Measurements from ENCODE around the gene MEIKIN.

The MEIKIN gene, protein sequence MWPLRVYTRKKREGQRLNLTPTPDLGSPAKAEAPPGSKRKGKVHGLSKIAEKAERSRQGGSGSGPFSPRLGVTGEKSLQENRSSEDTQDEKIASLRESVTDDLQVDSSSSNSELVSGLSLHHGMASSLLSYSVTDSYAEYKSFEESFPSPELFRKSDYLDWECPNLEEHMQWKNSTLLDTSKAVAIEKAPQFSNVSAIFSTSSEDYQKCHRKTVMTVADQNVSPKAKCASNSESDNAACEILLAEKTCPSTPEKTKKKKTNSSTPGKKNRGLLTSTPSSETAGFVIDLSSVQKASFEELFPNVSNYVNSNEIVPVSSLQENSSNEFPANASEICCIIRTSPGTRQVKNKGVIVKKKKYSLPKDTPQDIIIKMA

DNA sequence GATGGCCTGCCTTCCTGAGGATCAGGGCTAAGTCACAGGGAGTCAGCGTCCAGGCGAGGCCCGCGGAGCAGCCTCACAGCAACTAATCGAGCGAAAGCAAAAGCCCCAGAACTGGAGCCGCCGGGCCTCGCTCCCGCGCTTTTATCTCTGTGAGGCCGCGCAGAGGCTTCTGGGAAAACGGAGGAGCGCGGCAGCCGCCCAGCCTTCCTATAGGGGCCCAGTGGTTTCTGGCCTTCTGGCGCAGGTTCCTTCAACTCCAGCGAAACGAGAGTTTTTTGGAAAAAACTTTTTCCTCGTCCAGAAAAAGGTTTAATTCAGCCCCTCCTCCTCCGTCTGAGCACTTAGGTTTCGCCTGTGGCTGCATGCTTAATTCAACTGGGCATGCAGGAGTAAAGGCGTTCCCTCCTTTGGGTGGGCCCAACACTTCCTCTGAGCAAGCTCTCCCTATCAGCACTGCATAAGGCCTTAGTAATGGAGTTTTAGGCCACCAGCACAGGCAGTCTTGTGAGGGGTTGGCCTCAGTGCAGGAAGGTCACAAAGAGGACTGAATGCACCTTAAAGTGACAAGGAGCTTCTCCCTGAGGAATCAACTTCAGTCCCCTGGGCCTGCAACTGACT lies at the start of gene MEIKIN:
MEIKIN (minus strand) TSS at position 113 of the 618 bp plus-strand sequence. CDS start 158 bp downstream, outside the sequence.
- DNase-seq = no peak

DNA sequence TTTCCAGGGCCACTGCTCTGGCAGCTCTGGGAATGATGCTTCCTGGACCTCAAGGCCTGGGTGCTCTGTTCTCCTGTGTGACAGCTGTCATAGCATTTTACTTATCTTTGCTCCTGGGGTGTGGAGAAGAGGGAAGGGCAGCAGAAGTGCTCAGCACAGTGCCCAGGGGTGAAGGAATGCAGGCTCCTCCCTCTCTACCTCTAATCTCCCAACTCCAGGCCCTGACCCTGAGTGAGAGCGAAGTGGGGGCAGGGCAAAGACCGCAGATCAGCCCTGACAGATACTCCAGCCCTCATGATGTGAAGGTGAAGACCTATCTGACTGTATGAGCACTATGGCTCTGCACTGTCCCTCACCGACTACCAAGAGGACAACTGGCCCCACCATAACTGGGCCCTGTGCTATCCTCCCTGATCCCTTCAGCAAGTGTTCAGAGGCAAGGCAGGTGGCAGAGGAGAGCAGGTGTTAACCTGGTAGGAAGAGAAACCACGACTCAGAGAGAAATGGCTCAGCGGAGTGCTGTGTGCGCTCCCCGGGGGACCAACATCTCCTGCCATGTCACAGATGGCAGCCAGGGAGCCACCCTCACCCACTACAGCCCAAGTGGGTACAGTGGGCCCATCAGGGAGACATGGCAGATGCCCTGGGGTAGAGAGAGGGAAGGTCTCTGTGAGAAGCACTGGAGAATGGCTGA lies 49.2 kb upstream of the MEIKIN start:
- no peak for DNase-seq

DNA sequence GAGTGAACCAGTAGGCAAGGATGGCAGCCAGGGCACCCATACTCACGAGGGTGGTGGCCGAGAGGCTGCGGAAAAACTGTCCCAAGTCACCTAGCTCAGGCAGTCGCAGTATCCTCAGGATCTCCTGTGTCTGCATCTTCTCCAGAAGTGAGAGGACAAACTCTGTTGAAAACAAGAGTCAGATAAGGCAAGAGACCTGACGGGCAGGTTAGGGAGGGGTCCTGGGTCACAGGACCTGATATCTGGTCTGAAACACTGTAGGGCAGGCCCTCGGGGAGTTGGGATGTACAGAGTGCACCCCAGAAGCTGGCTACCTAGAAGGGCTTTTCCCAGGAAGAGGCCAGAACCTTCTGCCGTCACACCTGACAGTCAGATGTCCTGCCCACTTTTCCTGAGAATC lies 48.6 kb upstream of the MEIKIN start:
- DNase-seq = no peak

DNA sequence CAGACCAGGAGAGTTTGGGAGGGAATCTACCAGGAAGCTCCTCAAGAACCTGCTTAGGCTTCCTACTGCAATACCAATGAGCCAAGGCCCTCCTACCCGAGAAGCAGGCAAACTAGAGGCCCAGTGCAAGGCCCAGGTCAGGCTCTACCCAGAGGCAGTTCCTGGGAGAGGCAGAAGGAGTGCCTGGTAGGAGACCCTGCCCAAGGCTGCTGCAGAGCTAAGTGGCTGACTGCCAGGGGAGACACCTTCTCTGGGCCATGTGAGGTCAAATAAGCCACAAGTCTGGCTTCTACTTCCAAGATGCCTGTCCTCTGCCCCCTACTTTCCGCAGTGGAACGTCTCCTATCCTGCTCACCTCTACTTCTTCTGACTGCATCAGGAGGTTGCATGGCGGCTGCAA lies 48.2 kb upstream of the MEIKIN start:
- no peak for DNase-seq

DNA sequence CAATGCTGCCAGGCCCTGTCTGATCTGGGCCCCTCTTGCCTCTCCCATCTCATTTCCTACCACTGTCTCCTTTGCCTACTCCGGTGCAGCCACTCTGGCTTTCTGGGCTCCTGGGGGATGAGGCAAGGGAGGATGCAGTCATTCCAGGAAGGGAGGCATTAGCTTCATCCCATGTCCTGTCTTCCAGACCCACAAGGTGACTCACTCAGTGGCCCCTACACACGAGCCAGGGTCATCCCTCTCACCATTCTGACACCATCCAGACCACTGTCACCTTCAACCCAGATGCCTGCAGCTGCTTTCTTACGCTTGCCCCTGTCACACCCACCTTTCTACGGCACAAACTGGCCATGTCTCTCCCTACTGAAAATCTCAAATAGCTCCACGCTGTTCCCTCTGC lies 46.9 kb upstream of the MEIKIN start:
- DNase-seq = no peak

DNA sequence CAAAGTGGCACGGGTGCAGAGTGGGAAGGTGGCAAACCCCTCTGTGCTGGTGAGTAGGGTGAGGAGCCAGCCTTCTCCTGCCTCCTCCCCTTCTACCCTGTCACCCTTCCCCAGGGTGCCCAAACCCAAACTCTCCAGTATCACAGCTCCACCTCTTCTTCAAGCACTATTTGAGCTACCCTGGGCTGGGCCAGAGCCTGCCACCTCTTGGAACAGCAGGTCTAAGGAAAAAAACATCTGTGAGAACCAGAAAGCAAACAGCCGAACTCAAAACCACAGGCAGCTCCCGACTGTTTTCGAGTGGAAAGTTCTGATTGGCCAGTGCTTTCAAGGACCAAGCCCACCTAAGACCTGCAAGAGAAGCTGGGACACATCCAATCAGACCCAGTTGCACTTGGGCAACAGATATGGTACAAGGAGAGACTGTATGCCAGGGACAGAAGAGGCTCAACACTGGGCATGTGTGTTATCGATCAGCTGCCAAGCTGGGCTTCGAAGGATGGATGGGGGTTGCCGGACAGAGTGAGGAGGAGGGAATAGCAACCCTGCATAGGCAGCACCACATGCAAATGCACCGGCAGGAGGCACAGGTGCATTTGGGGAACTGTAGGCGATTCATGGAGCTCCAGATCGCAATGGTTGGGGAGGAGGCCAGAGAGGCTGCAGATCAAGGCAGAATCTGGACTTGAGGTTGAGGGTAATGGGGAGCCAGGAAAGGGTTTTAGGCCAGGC lies 46.3 kb upstream of the MEIKIN start:
- DNase-seq = no peak

DNA sequence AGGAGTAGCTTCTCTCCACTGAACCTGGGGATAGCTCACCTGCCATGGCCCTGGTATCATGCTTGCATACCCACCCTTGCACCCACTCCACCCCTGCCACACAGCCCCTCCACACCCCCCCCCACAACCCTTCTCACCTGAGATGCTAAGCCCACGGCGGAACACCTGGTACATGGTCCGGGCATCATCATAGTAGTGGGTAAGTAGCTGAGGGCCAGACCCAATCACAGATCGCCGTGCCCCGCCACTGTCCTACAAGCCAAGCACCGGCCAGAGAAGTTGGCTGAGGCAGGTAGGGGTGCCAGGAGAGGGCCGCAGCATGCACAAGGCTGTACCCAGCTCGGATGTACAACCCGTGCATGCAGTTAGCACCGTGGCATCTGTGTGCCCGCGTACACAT lies 45.3 kb upstream of the MEIKIN start:
- DNase-seq = no peak

DNA sequence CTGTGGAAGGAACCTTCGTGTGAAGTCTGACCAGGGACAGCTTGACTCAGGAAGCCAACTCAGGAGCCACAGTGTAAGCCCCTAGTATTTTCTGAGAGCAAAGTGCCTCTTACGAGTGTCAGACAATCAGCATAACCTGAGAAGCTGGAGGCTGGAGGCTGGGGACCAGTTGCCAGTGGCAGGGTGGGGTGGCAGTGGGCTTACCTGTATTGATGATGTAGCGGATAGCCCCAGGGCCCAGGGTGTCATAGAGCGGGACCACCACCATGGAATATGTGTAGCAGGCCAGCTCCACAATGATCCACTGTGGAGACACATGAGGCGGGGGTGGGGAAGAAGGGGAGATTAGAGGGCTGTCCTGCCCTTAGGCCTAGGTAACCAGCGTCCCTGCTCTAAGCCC lies 43.1 kb upstream of the MEIKIN start:
- DNase-seq = no peak

DNA sequence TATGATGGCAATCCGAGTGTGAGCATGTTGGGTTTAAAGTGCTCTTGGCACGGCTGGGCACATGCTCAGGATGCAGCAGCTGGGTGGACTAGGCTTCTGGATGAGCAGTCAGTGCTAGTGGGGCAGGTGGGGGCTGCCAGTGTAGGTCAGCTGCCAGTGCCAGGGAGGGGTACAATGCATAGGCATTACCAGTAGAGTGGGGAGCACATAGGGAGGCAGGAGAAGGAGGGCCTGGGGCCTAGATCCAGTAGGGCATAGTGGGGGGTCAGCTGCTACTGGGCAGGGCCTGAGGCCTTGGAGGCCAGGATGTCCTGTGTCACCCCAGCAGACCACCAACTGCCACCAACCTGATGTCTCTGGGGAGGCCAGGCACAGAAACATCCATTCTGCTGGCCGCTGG lies 41.8 kb upstream of the MEIKIN start:
- DNase-seq = no peak

DNA sequence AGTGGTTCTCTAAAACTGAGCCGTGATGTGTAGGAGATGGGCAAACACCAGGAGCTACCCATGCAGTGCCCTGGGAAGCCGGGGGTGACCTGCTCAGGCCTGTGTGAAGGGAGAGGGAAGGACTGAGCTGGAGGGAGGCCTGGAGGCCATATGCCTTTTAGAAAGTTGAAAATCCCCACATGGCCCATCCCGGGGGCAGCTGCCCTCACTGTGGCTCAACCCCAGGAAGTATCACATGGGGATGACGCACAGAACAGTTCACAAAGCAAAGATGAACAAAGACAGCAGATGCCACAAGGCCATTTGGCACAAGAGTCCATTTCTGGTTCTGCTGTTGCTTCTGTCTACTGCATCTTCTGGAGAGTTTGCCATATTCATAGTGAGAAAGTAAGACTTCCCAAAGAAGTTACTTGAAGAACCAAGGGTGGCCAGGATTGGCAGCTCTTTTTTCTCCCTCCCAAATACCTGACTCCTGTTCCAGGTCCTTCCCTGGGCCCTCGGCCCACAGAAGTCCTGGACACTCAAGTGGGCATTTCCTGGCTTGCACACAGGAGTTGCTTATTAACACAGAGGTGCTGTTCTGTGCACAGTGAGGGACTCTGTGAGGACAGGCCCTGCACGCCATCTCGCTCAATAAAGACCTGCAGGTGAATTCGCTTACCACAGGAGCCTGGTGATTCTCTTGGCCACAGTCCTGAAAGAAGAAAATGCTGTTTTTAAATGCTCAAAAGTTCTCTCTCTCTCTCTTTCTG lies 40.9 kb upstream of the MEIKIN start:
- no peak for DNase-seq

DNA sequence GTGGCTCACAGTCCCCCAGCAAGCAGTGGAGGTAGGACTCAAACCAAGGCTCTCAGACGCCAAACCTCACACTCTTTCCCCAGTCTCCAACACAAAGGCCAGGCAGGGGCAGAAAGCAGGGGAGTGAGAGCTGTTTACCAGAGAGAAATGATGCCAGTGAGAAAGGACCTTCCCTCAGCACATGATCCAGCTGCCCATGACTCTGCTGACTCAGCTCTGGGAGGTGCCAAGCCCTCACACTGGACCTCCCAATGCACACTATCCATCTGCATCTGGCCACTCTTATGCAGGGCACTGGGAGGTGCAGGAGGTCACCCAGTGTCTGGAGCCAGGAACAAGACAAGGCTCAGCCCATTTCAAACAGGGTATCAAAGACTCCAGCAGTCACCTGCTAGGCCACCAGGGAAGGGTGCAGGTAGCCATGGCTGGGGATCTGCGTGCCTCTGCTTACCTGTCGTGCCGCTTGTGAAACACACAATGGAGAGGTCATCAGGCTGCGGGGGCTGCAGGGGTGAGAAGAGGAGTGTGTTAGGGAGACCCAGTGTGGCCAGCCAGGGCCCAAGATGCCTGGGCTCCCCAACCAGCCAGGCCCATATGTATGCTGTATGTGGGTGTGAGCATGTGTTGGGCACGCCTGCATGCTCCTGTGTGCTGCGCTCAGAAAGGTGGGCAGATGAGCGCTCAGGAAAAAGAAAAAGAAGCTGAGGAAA lies 39.6 kb upstream of the MEIKIN start:
- no peak for DNase-seq

DNA sequence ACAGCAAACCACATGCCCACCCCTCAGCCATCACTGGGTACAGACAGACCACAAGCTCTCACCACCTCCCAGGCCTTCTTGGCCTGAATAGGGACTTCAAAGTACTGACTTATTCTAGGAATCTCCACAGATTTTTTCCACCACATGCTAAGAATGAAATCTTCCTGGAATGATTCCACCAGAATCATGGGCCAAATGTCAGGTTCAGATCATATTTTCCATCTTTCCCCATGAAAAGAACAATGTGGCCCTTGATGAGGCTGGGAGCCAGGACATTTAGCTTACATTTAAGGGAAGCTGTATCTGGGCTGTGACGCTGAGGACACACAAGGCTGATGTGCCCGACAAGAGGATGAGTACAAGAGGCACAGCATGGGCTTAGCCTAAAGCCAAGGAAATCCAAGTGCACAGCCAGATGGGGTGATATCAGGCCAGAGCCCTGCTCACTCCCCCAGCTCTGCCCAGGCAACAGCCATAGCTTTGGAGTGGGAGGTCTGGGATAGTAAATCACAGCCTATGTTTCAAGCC lies 37.8 kb upstream of the MEIKIN start:
- DNase-seq = no peak

DNA sequence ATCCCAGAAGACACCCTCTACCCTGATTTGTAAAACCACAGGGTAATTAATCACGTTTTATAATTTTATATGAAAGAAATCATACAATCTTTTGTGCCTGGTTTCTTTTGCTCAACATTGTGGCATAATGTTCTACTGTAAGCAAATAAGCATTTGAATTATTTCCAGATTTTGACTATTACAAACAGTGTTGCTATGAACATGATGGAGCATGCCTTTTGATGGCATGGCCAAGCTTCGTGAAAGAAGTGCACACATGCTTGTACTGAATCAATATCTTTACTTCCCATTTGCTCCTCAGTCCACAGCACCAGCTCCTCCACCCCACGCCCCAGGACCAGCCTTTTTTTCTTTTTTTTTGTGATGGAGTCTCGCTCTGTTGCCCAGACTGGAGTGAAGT lies 36.1 kb upstream of the MEIKIN start:
- no peak for DNase-seq

DNA sequence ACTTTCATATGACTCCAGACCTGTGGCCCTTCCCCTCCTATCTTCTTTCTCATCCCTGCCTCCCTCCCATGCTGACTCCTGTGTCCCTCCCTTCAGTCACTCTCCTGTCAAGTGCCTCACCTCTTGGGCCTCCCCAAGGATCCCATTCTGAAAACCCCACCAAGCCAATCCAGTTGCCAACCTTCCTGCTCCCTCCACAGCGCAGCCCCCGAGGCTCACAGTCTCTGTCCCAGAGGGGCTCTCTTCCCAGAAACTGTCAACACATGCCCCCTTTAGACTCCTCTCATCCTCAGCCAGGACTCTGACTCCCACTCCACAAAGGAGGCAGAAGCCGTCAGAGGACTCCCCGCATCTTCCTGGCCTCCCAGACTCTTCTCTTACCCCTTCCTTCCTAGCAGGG lies 35.2 kb upstream of the MEIKIN start:
- DNase-seq = no peak

DNA sequence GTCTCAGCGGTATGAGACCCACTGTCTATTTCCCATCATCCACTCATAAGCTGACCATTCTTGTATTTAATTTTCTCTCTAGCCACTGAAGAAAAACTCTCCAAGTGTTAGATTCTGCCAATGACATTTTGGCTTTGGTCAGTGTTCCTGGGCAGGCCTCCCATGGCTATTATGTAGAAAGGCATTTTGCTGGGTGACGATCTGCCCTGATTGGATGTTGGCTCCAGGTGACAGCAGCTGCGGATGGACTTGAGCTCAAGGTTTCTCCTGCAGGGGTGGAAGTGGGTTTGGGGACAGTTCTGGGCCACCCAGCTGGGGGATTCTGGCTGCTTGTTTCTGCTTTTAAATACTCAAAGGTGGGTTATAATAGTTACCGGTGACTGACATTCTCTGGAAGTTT lies 34.4 kb upstream of the MEIKIN start:
- no peak for DNase-seq

DNA sequence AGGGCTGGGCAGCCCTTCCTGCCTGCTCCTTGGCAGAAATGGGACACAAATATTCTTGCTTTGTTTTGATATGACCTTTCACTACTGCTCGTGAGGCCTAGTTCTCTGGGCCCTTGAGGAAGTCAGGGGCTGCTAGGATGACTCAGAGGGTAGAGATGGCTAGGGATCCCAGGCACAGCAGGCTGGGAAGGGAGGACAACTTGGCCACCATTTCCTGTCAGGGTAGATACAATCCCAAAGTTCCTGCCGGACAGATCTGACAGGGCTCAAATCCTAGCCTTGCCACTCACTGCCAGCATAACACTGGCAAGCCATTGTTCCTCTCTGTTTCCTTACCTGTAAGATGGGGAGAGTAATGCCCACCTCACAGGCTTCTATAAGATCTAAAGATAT lies 31.7 kb upstream of the MEIKIN start:
- DNase-seq = no peak

DNA sequence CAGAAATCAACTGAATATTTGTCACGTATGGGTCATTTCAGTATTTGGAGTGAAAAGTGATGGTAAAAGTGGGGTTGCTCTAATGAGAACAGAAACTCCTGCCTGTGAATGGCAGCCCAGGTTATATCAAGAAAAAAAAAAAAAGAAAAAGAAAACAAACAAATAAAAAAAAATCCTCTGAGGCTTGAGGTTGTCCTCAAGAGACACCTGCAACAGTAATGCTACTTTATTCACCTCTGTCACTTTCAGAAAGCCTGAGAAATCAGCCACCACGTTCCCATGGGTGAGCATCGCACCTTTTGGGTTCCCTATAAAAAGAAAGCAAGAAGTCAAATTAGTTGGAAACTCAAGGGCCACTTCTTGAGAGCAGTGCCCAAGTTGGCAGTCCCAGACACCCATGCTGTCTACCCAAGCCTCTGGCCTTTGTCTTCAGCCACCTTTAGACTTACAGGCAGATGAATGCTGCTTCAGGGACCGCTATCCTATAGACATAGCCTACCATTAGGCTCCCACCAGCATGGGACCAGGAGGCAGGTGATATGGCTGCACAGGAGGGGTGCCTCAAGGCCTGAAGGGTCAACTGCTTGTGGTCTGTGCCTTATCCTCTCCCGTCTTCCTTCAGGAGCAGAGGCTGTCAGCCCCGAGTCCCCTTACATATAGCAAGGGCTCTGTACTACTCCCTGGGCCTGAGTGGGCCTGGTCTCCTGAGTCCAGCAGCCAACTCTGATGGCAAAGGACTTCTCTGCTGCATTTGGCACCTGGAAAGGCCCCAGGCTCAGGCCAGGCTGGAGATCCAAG lies 31.1 kb upstream of the MEIKIN start:
- DNase-seq = no peak

DNA sequence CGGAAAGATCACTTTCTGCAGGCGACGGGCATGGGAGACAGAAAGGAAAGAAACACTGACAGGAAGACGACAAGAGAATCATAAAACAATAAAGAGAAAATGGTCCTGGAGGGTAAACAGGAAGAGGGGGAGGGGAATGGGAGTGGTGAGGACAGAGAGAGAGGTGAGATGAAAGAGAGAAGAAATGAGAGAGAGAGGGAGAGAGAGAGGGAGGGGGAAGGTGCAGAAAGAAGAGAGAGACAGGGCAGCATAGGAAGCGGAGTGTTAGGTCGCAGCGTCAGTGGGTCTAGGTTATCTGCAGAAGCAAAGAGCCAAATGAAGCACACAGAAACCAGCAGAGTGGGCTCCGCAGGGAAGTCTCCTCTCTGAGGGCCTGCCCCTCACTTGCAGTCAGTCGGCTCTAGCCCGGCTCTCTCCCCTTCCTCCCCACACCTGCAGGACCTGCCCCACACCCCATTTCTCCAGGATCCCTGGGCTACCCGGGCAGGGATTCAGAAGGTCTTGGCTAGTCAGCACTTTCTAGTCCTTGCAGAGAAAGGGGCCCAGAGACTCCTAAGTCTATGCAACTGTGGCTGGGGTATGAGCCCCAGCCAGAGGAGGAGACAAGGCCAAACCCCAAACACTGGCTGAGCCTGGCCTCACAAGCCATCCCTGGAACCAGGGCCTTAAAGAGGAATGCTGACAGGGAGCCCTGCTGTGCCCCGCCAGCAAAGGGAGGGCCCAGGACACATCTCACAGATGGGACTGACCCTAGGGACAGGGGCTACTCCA lies 29.7 kb upstream of the MEIKIN start:
- no peak for DNase-seq

DNA sequence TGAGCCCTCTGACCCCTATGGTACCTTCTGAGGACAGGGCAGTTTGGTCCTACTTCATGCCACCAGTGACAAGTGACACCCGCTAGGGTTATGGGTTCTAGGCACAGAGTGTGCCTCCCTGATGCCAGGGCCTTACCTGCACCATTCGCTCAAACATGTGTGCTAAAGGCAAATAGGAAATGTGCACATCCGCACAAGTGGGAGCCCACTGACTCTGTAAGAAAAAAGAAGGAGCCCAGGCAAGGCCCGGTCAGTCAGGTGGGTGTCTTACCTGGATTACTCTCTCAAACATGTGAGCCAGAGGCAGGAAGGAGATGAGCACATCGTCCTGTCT lies 29.1 kb upstream of the MEIKIN start:
- DNase-seq = no peak

DNA sequence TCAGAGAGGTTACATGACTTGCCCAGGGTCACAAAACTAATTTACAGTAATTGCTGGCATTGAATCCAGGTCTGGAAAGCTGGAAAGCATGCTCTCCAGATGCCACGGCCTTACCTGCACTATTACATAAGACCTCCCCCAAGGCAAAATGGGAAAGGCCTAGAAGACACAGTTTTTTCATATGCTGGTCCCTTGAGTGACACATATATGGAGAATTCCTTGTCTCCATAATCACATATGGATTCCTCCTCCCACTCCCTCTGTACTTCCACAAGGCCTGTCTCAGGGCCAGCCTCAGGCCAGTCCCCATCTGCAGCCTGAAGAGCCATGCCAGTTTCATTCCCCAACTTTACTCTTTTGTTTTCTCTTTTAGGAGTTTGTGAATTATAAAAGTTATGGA lies 28.6 kb upstream of the MEIKIN start:
- DNase-seq = no peak

All from NCI-H526 treated with DMSO at 0.1 percent for 48 hours (cell line).